Kidney tubule cell (primary cell): Measurements from ENCODE around the gene IFIT2.

Experiments used
- DNase-seq: peaks from one replicate; pipeline ENCODE4 v3.0.0-alpha.2; 2018; ENCODE audit warnings: low spot score

The IFIT2 gene

DNA sequence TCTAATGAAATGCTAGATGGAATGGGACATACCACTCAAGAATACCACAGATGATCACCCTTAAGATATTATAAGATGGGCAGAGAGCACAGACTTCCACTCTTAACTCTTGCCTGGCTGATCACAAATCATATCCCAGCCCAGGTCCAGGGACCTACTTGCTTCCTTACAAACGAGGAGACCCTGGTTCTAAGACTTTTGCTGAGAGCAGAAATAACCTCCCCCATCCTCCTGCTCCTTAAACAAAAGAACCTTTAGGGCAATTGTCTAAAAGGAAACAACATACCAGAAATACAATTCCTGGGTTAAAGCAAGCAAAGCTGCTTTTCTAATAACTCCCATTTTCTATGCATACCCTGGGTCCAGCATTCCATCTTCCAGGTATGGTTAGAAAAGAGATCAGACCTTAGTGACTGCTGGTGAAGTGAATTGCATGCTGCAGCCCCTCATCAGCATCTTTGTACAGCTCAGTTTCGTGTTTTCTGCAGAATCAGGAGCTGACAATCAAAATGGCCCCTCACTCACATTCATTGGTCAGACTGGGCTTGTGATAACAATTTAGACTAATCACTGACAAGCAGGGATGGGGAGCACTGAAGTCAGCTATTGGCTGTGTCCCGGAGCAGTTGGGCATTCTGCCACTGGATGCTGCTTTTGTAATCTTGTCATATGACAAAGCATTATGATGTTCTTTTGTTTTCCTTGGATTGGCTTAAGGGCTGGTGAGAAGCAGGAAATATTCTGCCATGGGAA is 40.5 kb downstream of the IFIT2 start:
- peak; percentile 72 for DNase-seq

GRCh38 chr10:89343089-89343767 is 41.4 kb downstream of the IFIT2 start:
- DNase-seq, result no peak

GRCh38 chr10:89344156-89344555 is 42.3 kb downstream of the IFIT2 start:
- no peak for DNase-seq

- DNase-seq, result no peak
These were observed 43.6 kb downstream of the IFIT2 start for GRCh38 chr10:89345367-89346000.

- DNase-seq, result no peak
These were observed 44.8 kb downstream of the IFIT2 start for GRCh38 chr10:89346405-89347254.

GRCh38 chr10:89347701-89348457 is 46.0 kb downstream of the IFIT2 start:
- DNase-seq, result peak; percentile 73

- DNase-seq, result no peak
These were observed 46.6 kb downstream of the IFIT2 start for GRCh38 chr10:89348481-89348880.

DNA sequence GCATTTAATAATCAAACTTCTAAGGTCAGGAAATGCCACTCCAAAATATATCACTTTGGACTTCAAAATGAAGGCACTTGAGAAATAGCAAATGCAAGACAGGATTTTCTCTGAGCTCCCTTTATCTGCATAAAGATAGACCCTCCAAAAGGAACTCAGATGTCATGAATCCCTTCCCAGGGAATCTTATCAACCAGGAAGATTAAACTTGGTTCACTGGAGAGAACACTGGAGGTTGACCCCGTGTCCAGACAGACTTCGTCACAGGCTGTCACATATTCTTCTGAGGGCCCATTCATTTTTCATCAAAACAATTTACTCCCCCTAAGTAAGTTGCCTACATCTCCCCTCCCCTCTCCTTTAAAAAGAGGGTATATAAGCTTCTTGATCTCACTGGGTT is 47.1 kb downstream of the IFIT2 start:
- DNase-seq, result no peak

GRCh38 chr10:89350631-89351315 is 48.9 kb downstream of the IFIT2 start:
- DNase-seq, result peak; percentile 84

DNA sequence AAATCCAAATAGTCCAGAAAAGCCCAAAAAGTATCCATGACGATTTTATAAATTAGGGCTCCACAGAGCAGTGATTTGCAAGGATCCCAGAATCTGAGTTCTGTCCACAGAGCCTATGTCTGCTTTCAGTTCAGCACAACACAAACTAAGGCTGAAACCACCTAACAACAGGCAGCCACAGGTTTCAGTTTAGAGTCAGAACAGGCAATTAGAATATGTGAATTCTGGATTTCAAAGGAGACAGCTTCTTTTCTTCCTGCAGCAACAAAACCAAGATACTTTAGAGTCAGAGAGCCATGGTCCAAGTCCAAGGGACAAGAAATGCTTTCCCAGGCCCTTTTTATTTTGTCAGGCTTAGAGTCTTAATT is 49.5 kb downstream of the IFIT2 start:
- peak; percentile 64 for DNase-seq

- DNase-seq, result peak; percentile 98
These were observed 50.1 kb downstream of the IFIT2 start for GRCh38 chr10:89351780-89352597.

DNA sequence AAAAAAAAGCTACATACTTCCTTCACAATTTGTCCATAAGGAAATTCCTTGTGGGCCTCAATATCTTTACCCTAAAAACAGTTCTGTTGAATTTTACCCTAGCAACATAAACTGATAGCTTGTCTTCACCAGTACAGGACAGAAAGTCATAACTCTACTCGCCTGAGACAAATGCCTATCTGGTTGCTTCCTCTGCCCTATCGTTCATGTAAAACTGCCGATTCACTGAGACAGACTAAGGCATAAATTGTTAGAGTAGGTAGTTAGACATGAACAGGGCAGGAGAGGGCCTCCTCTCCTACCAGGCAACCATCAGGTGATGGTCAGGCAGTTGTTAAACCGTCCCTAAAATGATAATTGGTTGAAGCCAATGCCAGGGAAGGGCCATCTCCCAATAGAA is 51.0 kb downstream of the IFIT2 start:
- DNase-seq, result peak; percentile 38

DNA sequence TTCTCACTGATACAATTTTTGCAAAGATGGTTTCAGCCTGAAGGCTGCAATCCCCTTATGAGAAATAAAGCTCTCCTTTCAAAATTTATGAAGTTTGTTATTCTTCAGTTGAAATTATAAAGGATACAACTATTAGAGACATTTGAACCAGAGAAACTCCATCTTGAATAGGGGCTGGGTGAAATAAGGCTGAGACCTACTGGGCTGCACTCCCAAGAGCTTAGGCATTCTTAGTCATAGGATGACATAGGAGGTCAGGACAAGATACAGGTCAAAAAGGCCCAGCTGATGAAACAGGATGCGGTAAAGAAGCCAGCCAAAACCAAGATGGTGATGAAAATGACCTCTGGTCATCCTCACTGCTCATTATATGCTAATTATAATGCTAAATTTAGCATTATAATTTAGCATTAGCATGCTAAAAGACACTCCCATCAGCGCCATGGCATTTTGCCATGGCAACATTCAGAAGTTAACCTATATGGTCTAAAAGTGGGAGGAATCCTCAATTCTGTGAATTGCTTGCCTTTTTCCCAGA is 53.6 kb downstream of the IFIT2 start:
- DNase-seq, result peak; percentile 58

GRCh38 chr10:89357096-89357495 is 55.2 kb downstream of the IFIT2 start:
- DNase-seq, result peak; percentile 52

DNA sequence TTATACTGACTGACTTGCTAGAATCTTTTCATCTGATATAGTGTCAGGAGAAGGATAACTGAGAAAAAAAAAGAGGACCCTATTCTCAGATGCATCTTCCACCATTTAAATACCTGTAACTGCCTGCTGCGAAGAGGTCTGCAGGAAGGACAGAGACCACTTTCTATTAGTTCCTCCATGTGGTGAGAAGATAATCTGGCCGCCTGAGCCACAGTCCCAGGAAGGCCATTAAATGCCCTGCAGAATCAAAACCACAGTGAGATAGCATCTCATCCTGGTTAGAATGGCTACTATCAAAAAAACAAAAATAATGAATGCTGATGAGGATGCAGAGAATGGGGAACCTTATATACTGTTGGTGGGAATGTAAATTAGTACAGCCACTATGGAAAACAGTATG is 56.1 kb downstream of the IFIT2 start:
- no peak for DNase-seq
